Stimulated activated CD8-positive, alpha-beta memory T cell treated with anti-CD3 and anti-CD28 coated beads, Interleukin-2, amount 100 ng/mL, for 1 hour (primary cell): ENCODE data around the gene USP7.
"Not testable (repeated sequence)": the region's sequence is repeated elsewhere in the genome, so short reads cannot be mapped to it uniquely, and the experiment has no call there.

Experiments
- DNase-seq, 2 donors: peaks; one replicate each; pipeline ENCODE4 v3.0.0-alpha.2; 2020; ENCODE audit warnings: low read depth in 2 of 2

Gene USP7

DNA sequence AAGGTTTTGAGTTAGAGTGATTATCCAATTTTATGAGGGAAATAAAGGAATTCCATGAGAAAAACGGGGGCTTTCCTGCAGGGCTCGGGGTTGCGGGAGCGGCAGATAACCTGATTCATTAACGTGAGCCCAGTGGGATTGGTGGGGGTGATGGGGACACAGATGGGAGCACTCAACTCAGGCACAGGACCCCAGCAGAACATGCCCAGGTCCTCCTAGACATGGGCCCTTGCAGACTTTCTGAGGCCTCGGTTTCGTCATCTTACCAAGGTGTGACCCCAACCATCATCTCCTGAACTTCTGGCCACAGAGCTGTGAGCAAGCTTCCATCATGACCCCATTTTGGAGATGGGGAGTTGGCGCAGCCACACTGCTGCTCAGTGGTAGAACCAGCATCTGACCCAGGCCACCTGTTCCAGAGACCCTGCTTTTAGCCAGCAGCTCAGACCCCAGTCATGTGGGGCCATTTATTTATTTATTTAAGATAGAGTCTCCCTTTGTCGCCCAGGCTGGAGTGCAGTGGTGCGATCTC is 117.2 kb downstream of the USP7 start:
- no peak for DNase-seq

GRCh38 chr16:8845699-8846298 is 117.9 kb downstream of the USP7 start:
- DNase-seq, result no peak

GRCh38 chr16:8843296-8843695 is 120.4 kb downstream of the USP7 start:
- DNase-seq, result not testable (repeated sequence)
